Hepatocyte (in vitro differentiated cells): ENCODE results near the gene TIGAR. TPM values are rescaled to one million over a fixed set of nuclear protein-coding genes. Genes with fewer than 3 reads are reported as not detected.
A peak's percentile ranks its signal among the peaks of the same experiment; 100 is the strongest.

Source experiments
- DNase-seq: peaks from one replicate; pipeline ENCODE4 v3.0.0-alpha.2; 2016; ENCODE audit warnings: low spot score
- H2AFZ ChIP-seq: fragments of 200-600 bp; sonication (generic); 2 replicates; pipeline ENCODE4 v1.6.0; 2016; ENCODE audit warnings: antibody characterized with exemption, mild to moderate bottlenecking
- H3K27ac ChIP-seq: fragments of 200-600 bp; sonication (generic); 2 replicates; pipeline ENCODE4 v1.5.1; 2016; ENCODE audit warnings: mild to moderate bottlenecking
- H3K27me3 ChIP-seq: fragments of 200-600 bp; sonication (generic); 2 replicates; pipeline ENCODE4 v1.6.1; 2016
- H3K36me3 ChIP-seq: fragments of 200-600 bp; sonication (generic); replicated peaks from 2 replicates; pipeline ENCODE4 v1.5.1; 2016; ENCODE audit warnings: low read depth; ENCODE audit not compliant: insufficient read depth
- H3K4me1 ChIP-seq: fragments of 200-600 bp; sonication (generic); 2 replicates; pipeline ENCODE4 v1.5.1; 2016; ENCODE audit warnings: mild to moderate bottlenecking, moderate library complexity; ENCODE audit not compliant: insufficient read depth
- H3K4me2 ChIP-seq: fragments of 200-600 bp; sonication (generic); 2 replicates; pipeline ENCODE4 v1.6.0; 2016
- H3K4me3 ChIP-seq: fragments of 200-600 bp; sonication (generic); 2 replicates; pipeline ENCODE4 v1.5.1; 2016; ENCODE audit warnings: mild to moderate bottlenecking
- H3K79me2 ChIP-seq: fragments of 200-600 bp; sonication (generic); 2 replicates; pipeline ENCODE4 v1.6.0; 2017; ENCODE audit warnings: mild to moderate bottlenecking
- H3K9me2 ChIP-seq: fragments of 200-600 bp; sonication (generic); replicated peaks from 2 replicates; pipeline ENCODE4 v1.6.0; 2017; ENCODE audit warnings: mild to moderate bottlenecking; ENCODE audit not compliant: insufficient read depth
- H3K9me3 ChIP-seq: fragments of 200-600 bp; sonication (generic); 2 replicates; pipeline ENCODE4 v1.5.1; 2016; ENCODE audit warnings: low read depth, mild to moderate bottlenecking
- H4K20me1 ChIP-seq: fragments of 200-600 bp; sonication (generic); 2 replicates; pipeline ENCODE4 v1.6.0; 2016; ENCODE audit warnings: mild to moderate bottlenecking; ENCODE audit not compliant: insufficient read depth, poor library complexity, severe bottlenecking
- EZH2 ChIP-seq: fragments of 200-600 bp; sonication (generic); IDR thresholded peaks from 2 replicates; pipeline ENCODE4 v1.6.1; 2016; ENCODE audit warnings: antibody characterized with exemption, mild to moderate bottlenecking, borderline replicate concordance
- EZH2phosphoT487 ChIP-seq: fragments of 200-600 bp; sonication (generic); IDR thresholded peaks from one replicate; pipeline ENCODE4 v1.6.1; 2018; ENCODE audit warnings: antibody characterized with exemption, mild to moderate bottlenecking, low read depth, moderate library complexity; ENCODE audit not compliant: unreplicated experiment, severe bottlenecking
- WGBS: methylation state at CpG from one replicate; pipeline ENCODE4 v1.1.6; 2016; ENCODE audit warnings: low lambda C conversion rate; ENCODE audit errors: missing lambda C conversion rate; 5-methylcytosine and 5-hydroxymethylcytosine counted together
- polyA plus RNA-seq: library from polyadenylated mRNA; unstranded; fragments of >200 nt; fragmentation: Nextera tagmentation; extraction: Ambion mirVana; gene quantifications from 2 replicates; pipeline ENCODE4 v1.2.1, GENCODE V29; 2016
- total RNA-seq: library from RNA; depleted of rRNA; stranded (reverse); fragments of >200 nt; gene quantifications from 2 replicates; pipeline ENCODE4 v1.2.3, GENCODE V29; 2014
- TF ChIP-seq, protein P1 (sequence below): fragments of 200-600 bp; sonication (generic); IDR thresholded peaks from 2 replicates; pipeline ENCODE4 v1.5.1; 2016; ENCODE audit warnings: antibody characterized with exemption, mild to moderate bottlenecking; ENCODE audit not compliant: poor library complexity

TIGAR gene
- total and polyA plus RNA-seq, 2 experiments from 2014 or later: 7.9 to 9.8 TPM

DNA sequence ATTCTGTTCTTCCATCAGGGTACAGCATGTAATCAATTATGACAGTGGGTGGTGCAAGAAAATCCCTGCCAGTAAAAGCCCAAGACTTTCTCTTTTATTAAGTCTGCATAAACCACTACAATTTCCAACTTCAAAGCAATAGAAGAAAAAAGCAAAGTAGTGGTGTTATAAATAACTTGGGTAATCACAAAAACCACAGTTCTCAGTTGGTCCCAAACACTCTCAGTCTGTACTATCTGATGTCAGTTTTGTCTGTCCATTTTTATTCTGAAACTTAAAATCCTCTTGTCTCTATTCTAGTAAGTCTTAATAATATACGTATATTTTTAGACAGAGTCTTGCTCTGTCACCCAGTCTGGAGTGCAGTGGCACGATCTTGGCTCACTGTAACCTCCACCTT, 8.8 kb upstream of the TIGAR start:
- no peak overlapping the region for H3K27ac ChIP-seq
- TF ChIP-seq EZH2 (no peak), EZH2phosphoT487 (no peak)
- TF ChIP-seq, protein P1, sequence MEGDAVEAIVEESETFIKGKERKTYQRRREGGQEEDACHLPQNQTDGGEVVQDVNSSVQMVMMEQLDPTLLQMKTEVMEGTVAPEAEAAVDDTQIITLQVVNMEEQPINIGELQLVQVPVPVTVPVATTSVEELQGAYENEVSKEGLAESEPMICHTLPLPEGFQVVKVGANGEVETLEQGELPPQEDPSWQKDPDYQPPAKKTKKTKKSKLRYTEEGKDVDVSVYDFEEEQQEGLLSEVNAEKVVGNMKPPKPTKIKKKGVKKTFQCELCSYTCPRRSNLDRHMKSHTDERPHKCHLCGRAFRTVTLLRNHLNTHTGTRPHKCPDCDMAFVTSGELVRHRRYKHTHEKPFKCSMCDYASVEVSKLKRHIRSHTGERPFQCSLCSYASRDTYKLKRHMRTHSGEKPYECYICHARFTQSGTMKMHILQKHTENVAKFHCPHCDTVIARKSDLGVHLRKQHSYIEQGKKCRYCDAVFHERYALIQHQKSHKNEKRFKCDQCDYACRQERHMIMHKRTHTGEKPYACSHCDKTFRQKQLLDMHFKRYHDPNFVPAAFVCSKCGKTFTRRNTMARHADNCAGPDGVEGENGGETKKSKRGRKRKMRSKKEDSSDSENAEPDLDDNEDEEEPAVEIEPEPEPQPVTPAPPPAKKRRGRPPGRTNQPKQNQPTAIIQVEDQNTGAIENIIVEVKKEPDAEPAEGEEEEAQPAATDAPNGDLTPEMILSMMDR: no peak
- WGBS: 92% methylated on average over 2 of the region's 2 CpGs

DNA sequence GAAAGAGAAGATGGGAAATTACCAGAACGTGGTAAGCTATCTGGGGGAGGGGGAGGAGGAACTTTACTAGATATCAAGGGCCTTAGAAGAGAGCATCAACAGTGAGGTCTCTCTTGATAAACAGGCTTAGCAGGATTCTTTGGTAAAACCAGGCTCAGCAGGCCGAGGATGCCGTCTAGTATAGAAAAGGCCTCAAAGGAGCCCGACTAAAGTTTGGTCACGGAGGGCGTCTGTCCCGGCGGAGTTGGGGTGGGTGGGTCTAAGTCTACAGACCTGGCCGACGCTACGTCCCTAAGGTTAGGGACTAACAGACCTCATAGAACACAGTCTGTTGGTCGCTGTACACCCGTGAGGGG, 538 bp upstream of the TIGAR start:
- WGBS: under 1% methylated on average over 13 of the region's 13 CpGs
- H4K20me1 ChIP-seq: no peaks in the 10 kb centered on the region
- TF ChIP-seq, protein P1: no peak
- TF ChIP-seq EZH2 (no peak), EZH2phosphoT487 (no peak)
- H3K4me3 ChIP-seq: peak overlapping the region; percentile 34
- peaks cover 4% of the 10 kb centered on the region for H3K4me1 ChIP-seq
- H3K9me3 ChIP-seq: no peaks in the 10 kb centered on the region
- peak overlapping the region; percentile 82 for H3K4me2 ChIP-seq
- peak; percentile 65 for DNase-seq
- peaks cover 23% of the 10 kb centered on the region for H3K79me2 ChIP-seq
- peak overlapping the region; percentile 95 for H3K27ac ChIP-seq
- H2AFZ ChIP-seq: peak overlapping the region; percentile 71
- no peaks in the 10 kb centered on the region for H3K36me3 ChIP-seq
- no peaks in the 10 kb centered on the region for H3K27me3 ChIP-seq
- H3K9me2 ChIP-seq: no peaks in the 10 kb centered on the region

More for the DNA sequence above, 8.8 kb upstream of the TIGAR start:
- Histone ChIP-seq H3K9me3 (no peaks in the 10 kb centered on the region), H3K4me3 (no peak overlapping the region), H3K27me3 (no peaks in the 10 kb centered on the region), H3K9me2 (no peaks in the 10 kb centered on the region), H3K79me2 (no peaks in the 10 kb centered on the region), H3K36me3 (no peaks in the 10 kb centered on the region), H4K20me1 (no peaks in the 10 kb centered on the region), H2AFZ (no peak overlapping the region), H3K4me2 (no peak overlapping the region), H3K4me1 (peaks cover 10% of the 10 kb centered on the region)
- DNase-seq: no peak

DNA sequence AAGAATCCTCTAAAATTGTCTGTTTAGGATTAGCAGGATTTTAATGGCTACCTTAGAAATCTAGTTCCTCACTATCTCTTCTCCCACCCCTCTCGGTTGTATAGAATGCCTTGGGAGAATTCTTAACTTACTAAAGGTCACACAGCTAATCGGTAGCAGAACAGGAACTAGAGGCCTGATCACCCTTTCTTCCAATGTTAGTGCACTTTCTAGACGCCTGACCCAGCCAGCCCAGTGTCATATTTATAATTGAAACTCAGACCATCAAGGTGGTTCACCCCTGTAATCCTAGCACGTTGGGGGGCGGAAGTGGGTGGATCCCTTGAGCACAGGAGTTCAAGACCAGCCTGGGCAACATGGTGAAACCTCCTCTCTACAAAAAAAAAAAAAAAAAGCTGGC, 1.7 kb downstream of the TIGAR start:
- H3K36me3 ChIP-seq: no peaks in the 10 kb centered on the region
- H3K4me1 ChIP-seq: peaks cover 4% of the 10 kb centered on the region
- H2AFZ ChIP-seq: no peak overlapping the region
- H3K4me3 ChIP-seq: no peak overlapping the region
- 79% methylated on average over 5 of the region's 5 CpGs for WGBS
- H3K9me3 ChIP-seq: no peaks in the 10 kb centered on the region
- DNase-seq: no peak
- TF ChIP-seq EZH2phosphoT487 (no peak), EZH2 (no peak)
- TF ChIP-seq, protein P1: no peak
- H3K27me3 ChIP-seq: no peaks in the 10 kb centered on the region
- H4K20me1 ChIP-seq: no peaks in the 10 kb centered on the region
- H3K4me2 ChIP-seq: peak overlapping the region; percentile 95
- H3K9me2 ChIP-seq: no peaks in the 10 kb centered on the region
- H3K79me2 ChIP-seq: peaks cover 36% of the 10 kb centered on the region
- H3K27ac ChIP-seq: no peak overlapping the region

DNA sequence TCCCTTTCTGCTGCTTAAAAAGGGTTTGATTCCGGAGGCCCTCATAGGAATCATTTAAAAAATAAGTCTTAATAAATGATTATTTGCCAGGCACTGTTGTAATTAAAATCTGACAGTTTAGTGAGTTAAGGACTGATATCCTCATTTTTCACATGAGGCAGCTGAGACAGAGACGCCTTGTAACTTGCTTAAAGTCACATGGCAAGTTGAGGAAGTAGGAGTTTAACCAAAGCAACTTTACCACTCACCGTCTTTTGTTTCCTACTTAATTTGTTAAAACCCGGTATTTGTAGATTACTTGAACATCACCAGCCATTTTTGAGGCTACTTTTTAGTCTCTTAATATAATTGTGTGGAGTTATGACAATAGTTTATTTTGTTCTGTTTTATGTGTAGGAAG, 2.4 kb downstream of the TIGAR start:
- no peak for TF ChIP-seq EZH2phosphoT487
- no peak for TF ChIP-seq EZH2
- TF ChIP-seq, protein P1: no peak
- no peak overlapping the region for H3K27ac ChIP-seq
- no peak for DNase-seq
- H4K20me1 ChIP-seq: no peaks in the 10 kb centered on the region
- no peak overlapping the region for H2AFZ ChIP-seq
- H3K27me3 ChIP-seq: no peaks in the 10 kb centered on the region
- H3K4me1 ChIP-seq: peaks cover 4% of the 10 kb centered on the region
- no peaks in the 10 kb centered on the region for H3K9me3 ChIP-seq
- no peak overlapping the region for H3K4me3 ChIP-seq
- no peaks in the 10 kb centered on the region for H3K9me2 ChIP-seq
- no peaks in the 10 kb centered on the region for H3K36me3 ChIP-seq
- H3K4me2 ChIP-seq: no peak overlapping the region
- H3K79me2 ChIP-seq: peaks cover 43% of the 10 kb centered on the region
- 96% methylated on average over 4 of the region's 4 CpGs for WGBS
